Activated naive CD4-positive, alpha-beta T cell treated with anti-CD3 and anti-CD28 coated beads, Interleukin-2, amount 50 U/mL, for 16 hours (primary cell): ENCODE data around the gene PDLIM5.
"Not testable (repeated sequence)": the region's sequence is repeated elsewhere in the genome, so short reads cannot be mapped to it uniquely, and the experiment has no call there.

Source experiments
- DNase-seq: peaks from one replicate; pipeline ENCODE4 v3.0.0-alpha.2; 2020

The PDLIM5 gene

GRCh38 chr4:94615451-94615850 is 163.7 kb downstream of the PDLIM5 start:
- no peak for DNase-seq

DNA sequence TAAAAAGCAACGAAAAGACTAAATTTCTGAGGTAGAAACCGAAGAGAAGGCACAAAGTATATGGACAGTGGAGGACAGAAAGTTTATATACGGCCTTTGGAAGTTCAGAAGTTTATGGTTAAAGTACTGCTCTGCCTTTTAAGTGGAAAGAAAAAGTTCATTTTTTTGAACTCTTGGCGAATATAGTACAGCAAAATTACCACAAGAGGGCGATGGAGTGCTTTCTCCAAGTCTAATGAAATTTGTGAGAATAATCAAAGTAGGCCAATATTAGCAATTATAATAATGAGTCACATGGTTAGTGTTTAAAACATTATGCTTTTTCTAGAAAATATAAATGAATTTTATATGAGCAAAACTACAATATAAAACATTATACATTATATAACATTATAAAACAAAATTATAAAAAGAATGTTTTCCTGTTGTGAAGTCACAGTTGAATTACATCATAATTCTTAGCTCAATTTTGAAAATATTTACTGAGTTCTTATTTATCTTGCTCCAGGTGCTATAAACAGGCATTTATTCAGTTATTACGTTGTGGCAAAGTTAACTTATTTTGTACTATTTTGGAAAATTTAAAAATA is 169.8 kb downstream of the PDLIM5 start:
- no peak for DNase-seq

- no peak for DNase-seq
These were observed 171.6 kb downstream of the PDLIM5 start for GRCh38 chr4:94623126-94623911.

- DNase-seq, result no peak
These were observed 175.2 kb downstream of the PDLIM5 start for GRCh38 chr4:94626942-94627341.

DNA sequence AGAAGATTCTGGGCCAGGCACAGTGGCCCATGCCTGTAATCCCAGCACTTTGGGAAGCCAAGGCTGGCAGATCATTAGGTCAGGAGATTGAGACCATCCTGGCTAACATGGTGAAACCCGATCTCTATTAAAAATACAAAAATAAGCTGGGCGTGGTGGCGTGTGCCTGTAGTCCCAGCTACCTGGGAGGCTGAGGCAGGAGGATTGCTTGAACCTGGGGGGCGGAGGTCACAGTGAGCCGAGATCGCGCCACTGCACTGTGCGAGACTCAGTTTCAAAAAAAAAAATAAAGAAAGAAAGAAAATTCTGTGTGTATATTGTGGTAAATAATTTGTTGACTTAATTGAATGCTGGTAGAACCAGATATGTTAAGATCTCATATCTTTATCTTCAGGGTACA is 177.3 kb downstream of the PDLIM5 start:
- DNase-seq, result not testable (repeated sequence)

- DNase-seq, result no peak
These were observed 178.1 kb downstream of the PDLIM5 start for GRCh38 chr4:94629837-94630236.

DNA sequence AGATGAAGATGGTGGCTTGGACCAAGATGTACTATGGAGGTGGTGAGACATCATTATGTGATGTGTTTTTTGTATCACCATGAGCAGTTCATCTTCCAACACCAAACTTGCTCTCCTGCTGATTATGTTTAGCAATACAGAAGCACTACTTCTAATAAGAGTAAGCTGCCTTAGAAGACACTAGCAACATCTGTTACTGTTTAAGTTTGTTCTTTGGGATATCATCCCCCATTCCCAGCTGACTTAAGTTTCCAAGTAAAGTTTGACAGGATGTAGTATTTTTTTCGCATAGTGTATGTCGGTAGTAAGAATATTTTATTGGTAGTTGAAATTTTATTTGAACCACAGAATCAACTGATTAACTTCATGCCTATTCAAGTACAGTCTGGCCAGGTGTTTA is 182.5 kb downstream of the PDLIM5 start:
- no peak for DNase-seq

- DNase-seq, result no peak
These were observed 183.4 kb downstream of the PDLIM5 start for GRCh38 chr4:94635177-94635576.

GRCh38 chr4:94636004-94636403 is 184.3 kb downstream of the PDLIM5 start:
- no peak for DNase-seq

- no peak for DNase-seq
These were observed 187.6 kb downstream of the PDLIM5 start for GRCh38 chr4:94639298-94639697.

DNA sequence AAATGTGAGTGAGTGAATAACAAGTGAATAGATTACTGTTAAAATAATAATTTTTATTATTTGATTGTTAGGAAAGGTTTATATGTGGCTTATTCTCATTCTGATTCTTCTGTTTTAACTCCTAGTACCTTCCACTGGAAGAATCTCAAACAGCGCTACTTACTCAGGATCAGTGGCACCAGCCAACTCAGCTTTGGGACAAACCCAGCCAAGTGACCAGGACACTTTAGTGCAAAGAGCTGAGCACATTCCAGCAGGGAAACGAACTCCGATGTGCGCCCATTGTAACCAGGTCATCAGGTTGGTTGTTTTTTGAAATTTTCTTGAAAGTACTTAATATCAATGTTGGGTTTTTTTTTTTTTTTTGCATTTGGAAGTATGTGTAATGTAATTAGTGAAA is 188.4 kb downstream of the PDLIM5 start:
- DNase-seq, result no peak

DNA sequence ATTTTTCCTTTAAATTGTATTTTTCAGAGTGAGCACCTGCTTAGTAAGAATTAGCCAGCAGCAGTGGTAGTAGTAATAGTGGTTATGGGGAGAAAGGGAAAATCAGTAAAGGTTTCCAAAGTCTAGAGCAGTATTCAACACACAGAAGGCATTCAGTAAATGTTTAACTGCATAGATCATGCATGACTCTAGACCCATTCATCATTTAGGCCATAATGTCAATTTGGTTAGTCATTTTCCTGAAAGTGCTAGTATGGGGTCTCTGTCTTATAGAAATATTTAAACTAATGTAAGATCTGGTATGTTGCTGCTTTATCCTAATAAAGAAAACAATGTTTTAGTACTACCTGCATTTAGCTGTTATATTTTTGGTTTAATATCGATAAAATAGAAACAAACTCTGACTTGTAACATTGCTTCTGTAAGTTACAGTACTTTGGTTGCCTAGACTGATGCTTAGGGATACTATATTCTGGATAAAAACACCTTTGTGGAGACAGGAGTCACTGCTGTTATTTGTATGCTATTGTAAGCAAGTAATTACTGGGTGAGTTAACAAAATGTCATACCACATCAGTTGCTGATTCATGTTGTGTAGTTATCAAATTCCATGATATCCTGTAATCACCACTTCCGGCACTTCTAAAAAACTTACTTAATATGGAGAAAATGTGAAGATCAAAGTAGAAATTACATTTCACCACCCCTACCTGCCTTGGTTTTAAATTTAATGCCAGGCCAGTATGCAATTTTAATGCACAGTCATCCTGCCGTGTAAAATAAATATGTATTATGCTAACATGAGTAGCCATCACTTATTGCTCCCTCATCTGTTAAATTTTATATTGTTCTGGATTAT is 190.2 kb downstream of the PDLIM5 start:
- no peak for DNase-seq

DNA sequence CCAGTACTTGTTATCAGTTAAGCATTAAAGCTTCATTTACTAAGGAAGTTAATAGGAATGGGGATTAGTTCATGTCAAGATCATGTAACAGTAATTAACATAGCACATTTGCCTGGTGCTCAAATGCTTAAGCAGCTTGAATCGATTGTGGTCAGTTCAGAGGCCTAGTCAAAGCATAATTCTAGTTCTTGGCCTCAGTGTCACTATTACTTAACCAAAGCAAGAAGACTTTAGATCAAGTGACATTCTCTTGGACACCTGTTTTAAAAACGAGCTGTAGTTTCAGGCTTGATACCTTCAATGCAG is 190.8 kb downstream of the PDLIM5 start:
- DNase-seq, result no peak

- DNase-seq, result no peak
These were observed 197.0 kb downstream of the PDLIM5 start for GRCh38 chr4:94648699-94649098.

- no peak for DNase-seq
These were observed 197.8 kb downstream of the PDLIM5 start for GRCh38 chr4:94649381-94650133.

DNA sequence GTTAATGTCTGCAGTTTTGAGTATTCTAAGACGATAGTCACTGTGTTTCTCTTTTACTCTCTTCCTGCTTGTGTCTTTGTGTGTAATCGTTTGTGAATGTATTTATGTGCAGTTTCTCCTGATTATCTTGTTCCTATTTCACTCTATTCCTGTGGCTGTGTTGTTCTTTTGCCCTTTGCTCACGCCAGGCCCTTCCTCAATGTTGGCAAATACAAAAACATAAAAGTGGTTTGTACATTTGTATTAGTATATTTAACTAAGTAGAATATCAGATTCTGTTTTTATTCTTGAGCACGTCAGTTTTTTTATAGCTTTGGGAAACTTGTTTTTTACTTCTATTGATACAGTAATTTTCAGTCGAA is 198.4 kb downstream of the PDLIM5 start:
- no peak for DNase-seq

GRCh38 chr4:94650690-94651089 is 198.9 kb downstream of the PDLIM5 start:
- no peak for DNase-seq

DNA sequence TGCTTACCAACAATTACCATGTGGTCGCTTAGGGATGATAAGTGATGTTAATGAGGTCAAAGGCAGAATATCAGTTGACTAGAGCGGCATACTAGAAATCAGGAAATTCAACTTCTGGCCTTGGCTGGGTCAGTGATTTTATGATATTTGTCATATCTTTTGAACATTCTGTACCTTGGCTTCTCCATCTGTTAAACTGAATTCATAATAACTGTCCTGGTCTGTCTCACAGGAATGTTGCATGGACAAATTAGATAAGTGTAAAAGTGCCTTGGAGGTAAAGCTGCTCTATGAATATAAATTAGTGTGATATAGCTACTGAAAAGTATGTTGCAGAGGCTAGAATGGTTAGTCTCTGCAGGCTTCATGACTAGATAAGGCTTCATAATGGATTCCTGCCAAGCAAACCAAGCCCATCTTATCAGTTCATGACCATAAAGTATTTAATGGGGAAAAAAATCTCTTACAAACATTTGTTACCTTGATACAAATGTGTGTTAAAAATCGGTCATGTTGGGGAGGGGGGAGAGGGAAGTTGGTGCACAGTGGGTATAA is 201.4 kb downstream of the PDLIM5 start:
- DNase-seq, result no peak

DNA sequence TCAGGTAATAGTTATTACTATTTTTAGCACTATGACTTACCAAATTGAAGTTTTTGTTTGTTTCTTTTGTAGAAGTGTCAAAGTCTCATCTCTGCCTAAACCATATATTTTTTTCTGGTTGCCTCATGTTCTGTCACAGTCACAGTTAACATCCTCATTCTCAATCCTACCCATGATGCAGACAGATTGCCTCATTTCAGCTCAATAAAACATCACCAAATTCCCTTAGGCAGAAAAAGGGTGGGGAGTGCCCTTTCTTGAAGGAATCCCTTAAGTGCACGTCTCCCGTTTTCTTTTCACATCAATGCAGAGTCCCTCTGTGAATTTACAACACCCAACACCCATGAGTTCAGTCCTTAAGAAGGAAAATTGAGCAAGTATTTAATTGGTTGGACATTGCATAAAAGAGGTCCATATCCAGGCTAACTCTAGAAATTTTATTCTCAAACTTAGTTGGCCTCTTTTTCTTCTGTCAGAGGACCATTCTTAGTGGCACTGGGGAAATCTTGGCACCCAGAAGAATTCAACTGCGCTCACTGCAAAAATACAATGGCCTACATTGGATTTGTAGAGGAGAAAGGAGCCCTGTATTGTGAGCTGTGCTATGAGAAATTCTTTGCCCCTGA is 202.4 kb downstream of the PDLIM5 start:
- DNase-seq, result no peak

- no peak for DNase-seq
These were observed 203.0 kb downstream of the PDLIM5 start for GRCh38 chr4:94654714-94655113.

- no peak for DNase-seq
These were observed 208.9 kb downstream of the PDLIM5 start for GRCh38 chr4:94660614-94661013.

DNA sequence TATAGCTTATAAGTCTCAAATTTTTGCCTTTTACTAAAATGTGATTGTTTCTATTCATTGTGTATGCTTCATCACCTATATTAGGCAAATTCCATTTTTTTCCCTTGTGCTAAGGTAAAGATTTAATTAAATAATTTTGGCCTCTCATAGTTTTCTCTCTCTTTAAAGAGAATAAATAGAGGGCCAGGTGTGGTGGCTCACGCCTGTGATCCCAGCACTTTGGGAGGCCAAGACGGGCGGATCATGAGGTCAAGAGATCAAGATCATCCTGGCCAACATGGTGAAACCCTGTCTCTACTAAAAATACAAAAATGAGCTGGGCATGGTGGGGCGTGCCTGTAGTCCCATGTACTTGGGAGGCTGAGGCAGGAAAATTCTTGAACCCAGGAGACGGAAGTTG is 213.3 kb downstream of the PDLIM5 start:
- DNase-seq, result not testable (repeated sequence)
